HL-60/S4 treated with phorbol 12-myristate 13-acetate at 8.2 ng/mL for 4 days and 3 days (cell line): ENCODE results near the gene HSPB6.
"Not testable (repeated sequence)": the region's sequence is repeated elsewhere in the genome, so short reads cannot be mapped to it uniquely, and the experiment has no call there.

Source experiments
- in situ Hi-C: fragments of 300-500 bp; cut with MboI; formaldehyde crosslinking; loops from 2 replicates; pipeline ENCODE4 v1.15.0; 2022; ENCODE audit warnings: low sequenced_read_pairs

HSPB6 gene

GRCh38 chr19:35756377-35757230 lies at the start of gene HSPB6:
Gene HSPB6, minus strand, starts transcription at chr19:35757029. Its CDS starts 21 bp downstream, at chr19:35757008.
- in situ Hi-C loops = no loop called here

GRCh38 chr19:35806597-35806996 lies 49.8 kb upstream of the HSPB6 start:
- in situ Hi-C loops = no loop called here

GRCh38 chr19:35805526-35806102 lies 48.8 kb upstream of the HSPB6 start:
- in situ Hi-C loops = no loop called here

- in situ Hi-C loops = no loop called here
These were observed 45.0 kb upstream of the HSPB6 start for GRCh38 chr19:35801828-35802227.

- in situ Hi-C loops = no loop called here
These were observed 40.8 kb upstream of the HSPB6 start for GRCh38 chr19:35797663-35798062.

DNA sequence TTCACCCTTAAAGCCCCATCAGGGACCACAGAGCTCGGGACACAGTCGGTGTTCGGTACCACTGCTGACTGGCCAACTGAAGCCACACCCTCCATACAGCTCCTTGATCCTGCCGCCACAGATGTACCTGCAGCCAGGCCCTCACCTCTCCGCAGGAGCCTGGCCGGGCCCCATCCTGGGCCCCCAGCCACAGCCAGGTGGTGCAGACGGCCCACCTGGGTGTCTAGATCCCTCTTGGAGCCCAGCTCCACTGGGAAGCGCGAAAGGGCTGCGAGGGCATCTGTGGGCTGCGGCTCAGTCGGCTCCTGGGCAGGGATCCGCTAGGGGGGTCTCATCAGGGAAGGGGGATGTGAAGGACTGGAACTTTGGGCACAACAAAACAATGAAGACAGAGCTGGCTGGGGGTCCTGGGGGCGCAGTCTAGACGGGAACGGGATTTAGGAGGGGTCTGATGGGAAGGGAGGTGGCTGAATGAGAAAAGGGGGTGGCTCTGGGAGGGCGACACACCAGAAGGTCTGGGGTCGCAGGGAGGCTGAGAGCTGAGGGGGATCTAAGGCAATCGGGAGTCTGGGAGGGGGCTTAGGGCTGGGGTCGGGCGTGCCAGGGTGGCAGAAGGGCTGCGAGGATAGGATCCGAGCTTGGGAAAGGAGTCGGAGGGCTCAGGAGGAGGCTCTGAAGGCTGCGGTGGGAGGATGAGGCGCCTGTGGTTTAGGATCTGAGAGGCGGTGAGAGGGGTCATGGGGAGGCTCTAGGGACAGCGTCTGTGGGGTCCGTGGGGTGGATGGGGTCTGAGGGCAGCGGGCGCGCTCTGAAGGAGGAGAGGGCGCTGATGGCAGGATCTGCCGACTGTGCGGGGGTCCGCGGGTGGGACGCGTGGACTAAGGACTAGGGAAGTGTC lies 40.1 kb upstream of the HSPB6 start:
- in situ Hi-C loops = no loop called here

DNA sequence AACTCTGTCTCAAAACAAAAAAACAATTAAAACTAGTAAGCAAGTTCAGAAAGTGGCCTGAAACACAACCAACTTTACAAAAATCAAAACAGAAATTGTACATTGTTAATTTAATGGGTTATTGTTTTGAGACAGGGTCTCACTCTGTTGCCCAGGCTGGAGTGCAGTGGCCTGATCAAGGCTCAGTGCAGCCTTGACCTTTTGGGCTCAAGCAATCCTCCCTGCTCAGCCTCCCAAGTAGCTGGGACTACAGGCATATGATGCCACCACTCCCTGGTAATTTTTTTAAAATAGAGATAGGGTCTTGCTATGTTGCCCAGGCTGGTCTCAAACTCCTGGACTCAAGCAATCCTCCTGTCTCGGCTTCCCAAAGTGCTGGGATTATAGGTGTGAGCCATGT lies 38.7 kb upstream of the HSPB6 start:
- in situ Hi-C loops = not testable (repeated sequence)

DNA sequence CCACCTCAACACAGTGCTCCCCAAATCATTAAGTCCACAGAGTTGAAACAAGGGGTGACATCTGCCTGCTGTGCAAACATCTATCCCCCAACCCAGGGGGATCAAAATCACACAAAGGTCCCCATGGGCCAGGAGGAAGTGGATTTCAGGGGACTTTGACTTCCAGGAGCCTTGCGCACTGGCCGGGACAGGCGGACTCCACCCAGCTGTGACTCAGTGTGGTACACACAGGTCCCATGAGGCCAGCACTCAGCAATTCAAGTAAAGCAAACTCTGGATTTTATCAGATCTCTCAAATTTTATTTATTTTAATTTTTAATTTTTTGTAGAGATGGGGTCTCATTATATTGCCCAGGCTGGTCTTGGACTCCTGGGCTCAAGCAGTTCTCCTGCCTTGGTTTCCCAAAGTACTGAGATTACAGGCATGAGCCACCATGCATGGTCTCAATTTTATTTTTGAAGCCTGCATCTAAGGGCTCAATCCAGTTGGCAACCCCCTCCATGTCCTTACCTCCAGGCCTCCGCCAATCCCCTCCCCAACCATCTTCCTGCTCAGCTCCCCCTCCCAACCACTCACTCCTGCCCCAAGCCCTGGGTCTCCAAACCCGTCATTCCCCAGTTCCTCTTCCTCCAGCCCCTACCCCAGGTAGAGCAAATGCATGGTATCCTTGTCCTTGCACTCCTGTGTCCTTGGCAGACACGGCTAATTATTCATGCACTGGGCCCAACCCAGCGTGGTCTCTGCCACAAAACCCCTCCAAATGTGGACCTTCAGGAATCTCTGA lies 36.7 kb upstream of the HSPB6 start:
- in situ Hi-C loops = no loop called here

- in situ Hi-C loops = no loop called here
These were observed 36.1 kb upstream of the HSPB6 start for GRCh38 chr19:35792888-35793287.

GRCh38 chr19:35792312-35792711 lies 35.5 kb upstream of the HSPB6 start:
- in situ Hi-C loops = no loop called here

GRCh38 chr19:35791814-35792279 lies 35.0 kb upstream of the HSPB6 start:
- in situ Hi-C loops = no loop called here

GRCh38 chr19:35790981-35791813 lies 34.4 kb upstream of the HSPB6 start:
- in situ Hi-C loops = no loop called here

DNA sequence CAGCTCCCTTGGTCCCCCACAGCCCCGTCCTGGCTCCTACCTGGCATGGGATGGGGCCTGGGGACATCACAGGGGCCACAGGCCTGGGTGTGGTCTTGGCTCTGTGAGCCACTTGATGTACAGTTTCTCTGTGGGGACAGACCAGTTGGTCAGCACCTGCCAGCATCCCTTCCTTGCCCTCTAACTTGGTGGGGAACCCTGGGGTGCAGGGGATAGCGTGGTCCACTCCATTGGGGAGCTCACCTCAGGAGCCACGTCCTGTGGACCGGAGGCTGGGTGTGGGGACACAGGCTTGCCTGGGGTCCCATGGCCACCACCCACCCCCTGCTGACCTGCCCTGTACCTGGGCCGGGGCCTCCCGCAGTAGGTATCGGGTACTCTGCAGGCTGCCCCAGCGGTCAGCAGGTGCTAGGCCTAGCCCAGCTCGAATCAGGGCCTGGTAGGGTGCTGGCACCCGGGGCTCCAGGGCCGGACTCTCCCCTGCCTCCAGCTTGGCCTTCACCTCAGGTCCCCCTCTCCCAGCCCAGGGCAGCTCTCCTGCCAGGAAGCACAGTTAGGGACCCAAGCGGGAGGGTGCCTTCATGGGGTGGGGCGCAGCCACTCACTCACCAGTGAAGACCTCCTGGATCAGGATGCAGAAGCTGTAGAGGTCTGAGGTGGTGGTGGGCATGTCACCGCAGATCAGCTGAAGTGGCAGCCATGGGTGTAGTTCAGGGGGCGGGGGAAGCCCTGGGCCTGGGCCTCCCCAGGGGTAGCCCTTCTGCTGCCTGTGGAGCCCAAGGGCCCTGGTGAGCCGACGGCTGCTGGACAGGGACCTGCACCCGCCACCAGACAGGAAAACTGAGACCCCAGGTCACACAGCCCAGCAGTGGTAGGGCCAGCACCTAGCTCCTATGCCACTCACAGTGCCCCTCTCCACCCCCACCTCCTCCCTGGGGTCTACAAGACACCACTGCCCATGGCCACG lies 33.4 kb upstream of the HSPB6 start:
- in situ Hi-C loops = no loop called here

- in situ Hi-C loops = no loop called here
These were observed 32.6 kb upstream of the HSPB6 start for GRCh38 chr19:35789195-35789977.

DNA sequence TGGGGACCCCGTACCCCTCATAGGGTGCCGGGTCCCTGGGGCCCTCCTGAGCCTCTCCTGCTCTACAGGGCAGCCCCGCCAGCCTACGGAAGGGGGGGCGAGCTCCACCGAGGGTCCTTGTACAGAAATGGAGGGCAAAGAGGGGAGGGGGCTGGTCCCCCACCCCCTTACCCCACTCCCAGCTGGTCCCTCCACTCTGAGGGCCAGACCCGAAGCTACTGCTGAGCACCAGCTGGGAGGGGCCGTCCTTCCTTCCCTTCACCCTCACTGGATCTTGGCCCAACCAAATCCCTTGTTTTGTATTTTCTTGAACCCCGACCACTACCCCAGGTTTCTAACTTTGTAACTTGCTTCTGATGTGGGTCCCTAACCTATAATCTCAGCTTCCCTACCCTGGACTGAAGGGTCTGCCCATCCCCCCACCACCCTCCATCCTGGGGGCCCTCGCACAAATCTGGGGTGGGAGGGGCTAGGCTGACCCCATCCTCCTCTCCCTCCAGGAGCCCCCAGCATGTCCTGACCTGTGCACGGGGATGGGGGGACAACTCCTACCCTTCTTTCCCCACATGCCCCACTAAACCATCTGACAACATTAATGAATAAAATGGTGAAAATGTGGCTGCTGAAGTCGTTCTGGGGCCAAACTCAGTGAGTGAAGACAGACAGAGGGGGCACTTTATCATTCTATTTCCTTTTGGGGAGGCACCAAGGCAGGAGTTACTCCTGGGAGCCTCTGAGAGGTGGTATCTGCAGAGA lies 31.6 kb upstream of the HSPB6 start:
- in situ Hi-C loops = no loop called here

DNA sequence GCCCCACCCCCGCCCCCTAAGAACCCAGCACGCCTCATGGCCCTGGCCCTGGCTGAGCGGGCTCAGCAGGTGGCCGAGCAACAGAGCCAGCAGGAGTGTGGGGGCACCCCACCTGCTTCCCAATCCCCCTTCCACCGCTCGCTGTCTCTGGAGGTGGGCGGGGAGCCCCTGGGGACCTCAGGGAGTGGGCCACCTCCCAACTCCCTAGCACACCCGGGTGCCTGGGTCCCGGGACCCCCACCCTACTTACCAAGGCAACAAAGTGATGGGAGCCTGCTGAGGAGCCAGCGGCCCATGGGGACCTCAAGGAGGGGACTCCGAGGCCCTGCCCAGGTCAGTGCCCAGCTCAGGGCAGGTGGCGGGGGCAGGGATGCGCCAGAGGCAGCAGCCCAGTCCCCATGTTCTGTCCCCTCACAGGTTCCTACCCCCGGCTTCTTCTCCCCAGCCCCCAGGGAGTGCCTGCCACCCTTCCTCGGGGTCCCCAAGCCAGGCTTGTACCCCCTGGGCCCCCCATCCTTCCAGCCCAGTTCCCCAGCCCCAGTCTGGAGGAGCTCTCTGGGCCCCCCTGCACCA lies 30.5 kb upstream of the HSPB6 start:
- in situ Hi-C loops = no loop called here
